SK-N-SH (cell line): ENCODE data around the gene NUDT14. TPM values are rescaled to one million over a fixed set of nuclear protein-coding genes. Genes with fewer than 3 reads are reported as not detected.

Source experiments
- CTCF ChIA-PET: fragments of 300-600, 350-600 bp; formaldehyde crosslinking; extraction: SDS; loops from one replicate; lab custom pipeline; 2021; lab: Yijun Ruan, JAX
- POLR2A ChIA-PET: fragments of 350-600 bp; sonication (Branson Sonifier 250); formaldehyde crosslinking; extraction: SDS; loops from one replicate; lab custom pipeline; 2020; ENCODE audit warnings: antibody characterized with exemption, inconsistent platforms; lab: Yijun Ruan, JAX
- DNase-seq: peaks from one replicate; pipeline ENCODE4 v3.0.0; 2012
- H2AFZ ChIP-seq: fragments of 200-600 bp; sonication (generic); 2 replicates; pipeline ENCODE4 v1.8.1; 2016; ENCODE audit warnings: antibody characterized with exemption, mild to moderate bottlenecking, low read depth
- H3F3A ChIP-seq: fragments of 200-600 bp; sonication (generic); replicated peaks from 2 replicates; pipeline ENCODE3; 2016; ENCODE audit warnings: antibody characterized with exemption, mild to moderate bottlenecking; ENCODE audit not compliant: insufficient read depth
- H3K27ac ChIP-seq, 2 experiments: fragments of 200-500 bp in 1 of 2; fragments of 200-600 bp in 1 of 2; sonication (Bioruptor generic) in 1 of 2; sonication (generic), shearing (Covaris generic) in 1 of 2; 2 replicates each; pipeline versions ENCODE4 v1.5.1 to v1.6.1; 2014 to 2016; ENCODE audit warnings: low read depth in 2 of 2, inconsistent platforms in 1 of 2, low read length in 1 of 2, mild to moderate bottlenecking in 1 of 2, mixed read lengths in 1 of 2
- H3K27me3 ChIP-seq: fragments of 200-600 bp; sonication (generic), shearing (Covaris generic); 2 replicates; pipeline ENCODE4 v1.6.1; 2016; ENCODE audit warnings: mixed run types; ENCODE audit not compliant: insufficient read depth
- H3K36me3 ChIP-seq, 2 experiments: fragments of 200-500 bp in 1 of 2; fragments of 200-600 bp in 1 of 2; sonication (Bioruptor generic) in 1 of 2; sonication (generic) in 1 of 2; replicated peaks in 1 of 2; 2 replicates each; pipeline versions ENCODE3 to v1.5.1; 2014 to 2016; ENCODE audit warnings: low read length in 1 of 2, mild to moderate bottlenecking in 1 of 2; ENCODE audit not compliant: insufficient read depth in 2 of 2, control insufficient read depth in 1 of 2
- H3K4me1 ChIP-seq, 2 experiments: fragments of 200-500 bp in 1 of 2; fragments of 200-600 bp in 1 of 2; sonication (Bioruptor generic) in 1 of 2; sonication (generic), shearing (Covaris generic) in 1 of 2; 2 replicates each; pipeline versions ENCODE4 v1.5.1 to v1.6.1; 2014 to 2016; ENCODE audit warnings: low read depth in 1 of 2, low read length in 1 of 2, mixed run types in 1 of 2; ENCODE audit not compliant: insufficient read depth in 2 of 2, control insufficient read depth in 1 of 2
- H3K4me2 ChIP-seq: fragments of 200-600 bp; sonication (generic), shearing (Covaris generic); 2 replicates; pipeline ENCODE4 v1.6.1; 2017; ENCODE audit warnings: mixed run types
- H3K4me3 ChIP-seq, 2 experiments: fragments of 200-500 bp in 1 of 2; fragments of 200-600 bp in 1 of 2; sonication (Bioruptor generic) in 1 of 2; sonication (generic), shearing (Covaris generic) in 1 of 2; 2 replicates each; pipeline versions ENCODE4 v1.5.1 to v1.8.1; 2014 to 2016; ENCODE audit warnings: low read depth in 2 of 2, inconsistent platforms in 1 of 2, low read length in 1 of 2, mild to moderate bottlenecking in 1 of 2, mixed read lengths in 1 of 2, moderate library complexity in 1 of 2
- H3K79me2 ChIP-seq: fragments of 200-600 bp; sonication (generic); 2 replicates; pipeline ENCODE4 v1.8.1; 2017; ENCODE audit warnings: mild to moderate bottlenecking; ENCODE audit not compliant: insufficient read depth
- H3K9ac ChIP-seq: fragments of 200-600 bp; sonication (generic); 2 replicates; pipeline ENCODE4 v1.6.1; 2017; ENCODE audit warnings: mixed run types
- H3K9me2 ChIP-seq: fragments of 200-600 bp; sonication (generic); 2 replicates; pipeline ENCODE4 v1.6.1; 2017; ENCODE audit warnings: mixed run types
- H3K9me3 ChIP-seq: fragments of 200-600 bp; sonication (generic); 2 replicates; pipeline ENCODE4 v1.6.1; 2017; ENCODE audit warnings: mixed run types, mild to moderate bottlenecking, moderate library complexity
- H4K20me1 ChIP-seq: fragments of 200-600 bp; sonication (generic); 2 replicates; pipeline ENCODE4 v1.6.1; 2017; ENCODE audit warnings: mild to moderate bottlenecking, mixed run types; ENCODE audit not compliant: insufficient read depth
- CTCF ChIP-seq: fragments of 200-600 bp; sonication (generic); IDR thresholded peaks from 2 replicates; pipeline ENCODE4 v1.6.1; 2017; ENCODE audit warnings: antibody characterized with exemption, mild to moderate bottlenecking, moderate library complexity
- EP300 ChIP-seq, 2 experiments: IDR thresholded peaks; 2 replicates each; pipeline versions ENCODE4 v1.4.0 to v1.6.1; 2012; ENCODE audit warnings: borderline replicate concordance in 1 of 2, low read depth in 1 of 2, low read length in 1 of 2
- FOSL2 ChIP-seq: IDR thresholded peaks from 2 replicates; pipeline ENCODE4 v1.4.0; 2012; ENCODE audit warnings: low read depth, mild to moderate bottlenecking, moderate library complexity, borderline replicate concordance
- FOXJ3 ChIP-seq: sonication (generic); formaldehyde crosslinking; IDR thresholded peaks from 2 replicates; pipeline ENCODE4 v1.5.1; 2020; ENCODE audit warnings: mild to moderate bottlenecking, missing genetic modification reagents
- FOXM1 ChIP-seq: IDR thresholded peaks from 2 replicates; pipeline ENCODE4 v1.4.0; 2012; ENCODE audit warnings: low read depth, mild to moderate bottlenecking
- GABPA ChIP-seq: IDR thresholded peaks from 2 replicates; pipeline ENCODE4 v1.4.0; 2012; ENCODE audit warnings: low read depth, mild to moderate bottlenecking
- IRF3 ChIP-seq: fragments of 150-350 bp; IDR thresholded peaks from 2 replicates; pipeline ENCODE4 v1.6.1; 2016; ENCODE audit warnings: mild to moderate bottlenecking, low read depth, low read length
- MXI1 ChIP-seq: IDR thresholded peaks from 2 replicates; pipeline ENCODE4 v1.6.1; 2012; ENCODE audit warnings: mild to moderate bottlenecking, low read depth, low read length, improper control_type of control experiment
- NFIC ChIP-seq: IDR thresholded peaks from 2 replicates; pipeline ENCODE4 v1.4.0; 2012; ENCODE audit warnings: borderline replicate concordance
- POLR2AphosphoS5 ChIP-seq: IDR thresholded peaks from 2 replicates; pipeline ENCODE4 v1.6.1; 2012; ENCODE audit warnings: low read depth, low read length
- RAD21 ChIP-seq: IDR thresholded peaks from 2 replicates; pipeline ENCODE4 v1.6.1; 2012; ENCODE audit warnings: mild to moderate bottlenecking, low read length
- RCOR1 ChIP-seq: fragments of 150-350 bp; IDR thresholded peaks from 2 replicates; pipeline ENCODE4 v1.6.1; 2017; ENCODE audit warnings: antibody characterized with exemption, low read length
- RXRA ChIP-seq: IDR thresholded peaks from 2 replicates; pipeline ENCODE4 v1.4.0; 2012; ENCODE audit warnings: low read depth, mild to moderate bottlenecking, borderline replicate concordance
- TAF1 ChIP-seq: IDR thresholded peaks from 2 replicates; pipeline ENCODE4 v1.6.1; 2012; ENCODE audit warnings: low read depth, mild to moderate bottlenecking, low read length, moderate library complexity, borderline replicate concordance
- TCF12 ChIP-seq: IDR thresholded peaks from 2 replicates; pipeline ENCODE4 v1.4.0; 2012
- USF1 ChIP-seq: IDR thresholded peaks from 2 replicates; pipeline ENCODE4 v1.4.0; 2012; ENCODE audit warnings: low read depth, borderline replicate concordance
- USF2 ChIP-seq: fragments of 150-350 bp; IDR thresholded peaks from 2 replicates; pipeline ENCODE4 v1.6.1; 2017; ENCODE audit warnings: antibody characterized with exemption, low read length, low read depth, borderline replicate concordance
- ZBTB33 ChIP-seq: IDR thresholded peaks from 2 replicates; pipeline ENCODE4 v1.4.0; 2012; ENCODE audit warnings: low read depth, borderline replicate concordance
- WGBS: methylation state at CpG from one replicate; pipeline ENCODE4 v1.1.6; 2017; ENCODE audit warnings: low lambda C conversion rate; 5-methylcytosine and 5-hydroxymethylcytosine counted together
- polyA plus RNA-seq, 3 experiments: library from polyadenylated mRNA; depleted of rRNA; stranded (reverse); fragments of >200 nt; gene quantifications; 2 replicates each; pipeline ENCODE4 v1.2.3, GENCODE V29; 2012

NUDT14 gene
- polyA plus RNA-seq, 1 of the 3 experiments (the other 2 are of a cell fraction): 18.4 TPM

- Histone ChIP-seq H3K4me1 (peaks cover 5 to 36% of the 10 kb centered on the region in 2 experiments; a peak in 2 of 4 replicates), H4K20me1 (no peaks in the 10 kb centered on the region), H2AFZ (no peak overlapping the region), H3K9me3 (no peaks in the 10 kb centered on the region), H3F3A (no peaks in the 10 kb centered on the region), H3K9ac (no peak overlapping the region), H3K36me3 (no peaks in the 10 kb centered on the region), H3K79me2 (no peaks in the 10 kb centered on the region), H3K4me3 (no peak overlapping the region), H3K9me2 (no peaks in the 10 kb centered on the region), H3K27me3 (no peaks in the 10 kb centered on the region), H3K4me2 (no peak overlapping the region), H3K27ac (no peak overlapping the region)
- ChIA-PET CTCF (interaction anchor here (0.9 kb wide), 1 partner anchor 50 kb away, joined by 3 read pairs; no protein-coding TSS in a partner anchor), POLR2A (no interaction called here)
- DNase-seq: no peak
- no peak for TF ChIP-seq RAD21
- TF ChIP-seq MXI1: peak; percentile 81
- 31% methylated on average over 9 of the region's 15 CpGs for WGBS
Observed at GRCh38 chr14:105197211-105197641, 16.1 kb upstream of the NUDT14 start.

GRCh38 chr14:105196265-105196960, 15.3 kb upstream of the NUDT14 start:
- Histone ChIP-seq H3K4me3 (no peak overlapping the region), H3K9me2 (no peaks in the 10 kb centered on the region), H3K4me2 (no peak overlapping the region), H3K27ac (no peak overlapping the region), H4K20me1 (no peaks in the 10 kb centered on the region), H3K4me1 (peaks cover 5 to 28% of the 10 kb centered on the region in 2 experiments; a peak in 2 of 4 replicates), H3F3A (no peaks in the 10 kb centered on the region), H3K27me3 (no peaks in the 10 kb centered on the region), H3K79me2 (no peaks in the 10 kb centered on the region), H3K9me3 (no peaks in the 10 kb centered on the region), H3K9ac (no peak overlapping the region), H3K36me3 (no peaks in the 10 kb centered on the region), H2AFZ (no peak overlapping the region)
- ChIA-PET CTCF (interaction anchor here (1.3 to 1.4 kb wide), 2 partner anchors 85 to 156 kb away, joined by 4 read pairs; no protein-coding TSS in a partner anchor), POLR2A (no interaction called here)
- WGBS: 85% methylated on average over 11 of the region's 58 CpGs
- DNase-seq: no peak
- no peak for TF ChIP-seq FOXJ3
- TF ChIP-seq FOSL2: no peak
- TF ChIP-seq GABPA: no peak
- TF ChIP-seq ZBTB33: no peak
- no peak for TF ChIP-seq RXRA
- TF ChIP-seq POLR2AphosphoS5: no peak
- no peak for TF ChIP-seq USF2
- no peak for TF ChIP-seq EP300 (IDR thresholded peaks at IDR 0.05; ENCODE audit: borderline replicate concordance in 1 of 2, low read depth in 1 of 2, low read length in 1 of 2)
- TF ChIP-seq FOXM1: no peak
- TF ChIP-seq CTCF: no peak
- no peak for TF ChIP-seq NFIC
- no peak for TF ChIP-seq USF1
- no peak for TF ChIP-seq TCF12
- no peak for TF ChIP-seq IRF3
- no peak for TF ChIP-seq RCOR1
- no peak for TF ChIP-seq TAF1
